Measurements from ENCODE around the gene KMT2D. TPM values are rescaled to one million over a fixed set of nuclear protein-coding genes. Genes with fewer than 3 reads are reported as not detected.
"Not testable (repeated sequence)": the region's sequence is repeated elsewhere in the genome, so short reads cannot be mapped to it uniquely, and the experiment has no call there.

Gene KMT2D
- total and polyA plus RNA-seq, 2 experiments from 2014 or later: 8.2 to 10.3 TPM

DNA sequence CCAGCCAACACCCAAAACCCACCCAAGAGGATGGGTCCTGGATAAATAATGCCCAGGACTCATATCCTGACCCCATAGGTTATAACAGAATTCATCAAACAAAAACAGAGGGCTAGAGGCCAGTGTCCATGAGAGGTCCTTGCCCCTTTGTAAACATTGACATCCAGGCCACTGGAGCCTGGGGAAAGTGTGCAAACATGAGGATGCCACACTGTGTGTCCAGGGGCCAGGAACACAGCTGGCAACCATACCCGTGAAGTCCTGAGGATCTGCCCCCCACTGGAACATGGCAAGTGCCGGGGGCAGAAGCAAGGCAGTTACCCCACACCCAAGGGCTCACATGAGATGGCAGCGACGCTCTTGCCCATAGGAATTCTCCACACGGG is 4.2 kb upstream of the KMT2D start:
- Histone ChIP-seq H3K36me3 (ENCODE audit: low read depth) (no peaks in the 10 kb centered on the region), H3K9me2 (ENCODE audit: insufficient read depth) (no peaks in the 10 kb centered on the region), H3K79me2 (ENCODE audit: insufficient read depth) (peaks cover 21% of the 10 kb centered on the region), H3K4me1 (ENCODE audit: insufficient read depth) (no peaks in the 10 kb centered on the region), H4K20me1 (ENCODE audit: insufficient read depth) (no peaks in the 10 kb centered on the region), H3K9me3 (ENCODE audit: low read depth) (no peaks in the 10 kb centered on the region), H3K27me3 (replicated peaks; ENCODE audit: insufficient read depth) (no peaks in the 10 kb centered on the region), H3K4me2 (ENCODE audit: unreplicated experiment) (no peak overlapping the region), H2AFZ (no peak overlapping the region), H3K4me3 (no peak overlapping the region), H3F3A (ENCODE audit: insufficient read depth) (no peaks in the 10 kb centered on the region), H3K27ac (no peak overlapping the region), H3K9ac (no peak overlapping the region)
- 82 to 85% methylated on average over 5 of the region's 5 CpGs for WGBS, 2 experiments (ENCODE audit: low coverage in 1 of 2, low lambda C conversion rate in 2 of 2, missing lambda C conversion rate in 2 of 2)
- no peak for DNase-seq
- no peak for TF ChIP-seq EZH2 (IDR thresholded peaks at IDR 0.05; ENCODE audit: insufficient read depth, poor library complexity, severe bottlenecking)
- no peak for TF ChIP-seq EZH2phosphoT487 (IDR thresholded peaks at IDR 0.05; ENCODE audit: insufficient read depth, low read depth)
- in situ Hi-C loops (cut with MboI): no loop called here

DNA sequence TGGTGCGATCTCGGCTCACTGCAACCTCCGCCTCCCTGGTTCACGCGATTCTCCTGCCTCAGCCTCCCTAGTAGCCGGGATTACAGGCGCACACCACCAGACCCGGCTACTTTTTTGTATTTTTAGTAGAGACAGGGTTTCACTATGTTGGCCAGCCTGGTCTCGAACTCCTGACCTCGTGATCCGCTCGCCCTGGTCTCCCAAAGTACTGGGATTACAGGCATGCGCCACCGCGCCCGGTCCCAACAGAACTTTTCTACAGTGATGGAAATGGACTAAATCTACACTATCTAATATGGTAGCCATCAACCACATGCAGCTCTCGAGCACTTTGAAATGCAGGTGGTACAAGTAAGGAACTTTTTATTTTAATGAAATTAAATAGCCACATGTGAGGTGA is 1.3 kb upstream of the KMT2D start:
- H3K4me2 ChIP-seq (ENCODE audit: unreplicated experiment); H3K4me3 ChIP-seq; DNase-seq; H3K27ac ChIP-seq; H3K27me3 ChIP-seq (replicated peaks; ENCODE audit: insufficient read depth); H3K9ac ChIP-seq; in situ Hi-C loops (cut with MboI); H4K20me1 ChIP-seq (ENCODE audit: insufficient read depth); H3K36me3 ChIP-seq (ENCODE audit: low read depth); H3K9me2 ChIP-seq (ENCODE audit: insufficient read depth); H3K9me3 ChIP-seq (ENCODE audit: low read depth): not testable (repeated sequence)
- 76 to 80% methylated on average over 17 of the region's 17 CpGs for WGBS, 2 experiments (ENCODE audit: low coverage in 1 of 2, low lambda C conversion rate in 2 of 2, missing lambda C conversion rate in 2 of 2)
- Histone ChIP-seq H3F3A (ENCODE audit: insufficient read depth) (peaks cover 13% of the 10 kb centered on the region; the same call in 1 of the 2 replicates), H2AFZ (peak overlapping the region; percentile 97), H3K79me2 (ENCODE audit: insufficient read depth) (peaks cover 49% of the 10 kb centered on the region), H3K4me1 (ENCODE audit: insufficient read depth) (peaks cover 11% of the 10 kb centered on the region)

DNA sequence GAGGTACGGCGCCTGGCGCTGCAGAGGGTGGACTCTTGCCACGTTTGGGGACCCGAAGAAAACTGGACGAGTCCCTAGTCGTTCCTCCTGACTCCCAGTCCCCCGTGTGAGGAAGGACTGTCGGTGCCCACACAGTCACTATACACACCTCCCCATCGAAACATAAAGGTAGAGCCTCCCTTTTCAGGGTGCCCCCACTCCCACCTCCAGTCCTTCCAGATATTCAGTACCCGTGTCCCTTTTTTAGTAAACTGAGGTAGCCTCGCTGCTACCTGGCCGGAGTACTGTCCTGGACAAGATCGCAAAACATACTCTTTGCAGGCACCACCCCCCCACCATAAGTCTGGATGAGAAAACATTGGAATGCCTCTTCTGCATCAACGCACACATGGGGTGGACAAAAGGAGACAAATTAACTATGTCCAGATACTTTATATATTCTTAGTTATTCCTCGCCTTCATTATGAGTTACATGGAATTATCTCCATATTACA is 610 bp upstream of the KMT2D start:
- Histone ChIP-seq H4K20me1 (ENCODE audit: insufficient read depth) (peaks cover 8% of the 10 kb centered on the region; the same call in 1 of the 2 replicates), H3K27ac (peak overlapping the region; percentile 89), H3K27me3 (replicated peaks; ENCODE audit: insufficient read depth) (no peaks in the 10 kb centered on the region), H3K4me3 (peak overlapping the region; percentile 98), H3K9me2 (ENCODE audit: insufficient read depth) (no peaks in the 10 kb centered on the region), H3K36me3 (ENCODE audit: low read depth) (no peaks in the 10 kb centered on the region), H3F3A (ENCODE audit: insufficient read depth) (peaks cover 20% of the 10 kb centered on the region; the same call in 1 of the 2 replicates), H2AFZ (peak overlapping the region; percentile 97), H3K4me2 (ENCODE audit: unreplicated experiment) (peak overlapping the region; percentile 99), H3K4me1 (ENCODE audit: insufficient read depth) (peaks cover 18% of the 10 kb centered on the region), H3K9ac (peak overlapping the region; percentile 95), H3K79me2 (ENCODE audit: insufficient read depth) (peaks cover 56% of the 10 kb centered on the region), H3K9me3 (ENCODE audit: low read depth) (no peaks in the 10 kb centered on the region)
- 0 to 2% methylated on average over 15 to 16 of the region's 16 CpGs for WGBS, 2 experiments (ENCODE audit: low coverage in 1 of 2, low lambda C conversion rate in 2 of 2, missing lambda C conversion rate in 2 of 2)
- peak; percentile 35 for DNase-seq
- TF ChIP-seq EZH2phosphoT487 (IDR thresholded peaks at IDR 0.05; ENCODE audit: insufficient read depth, low read depth): no peak
- TF ChIP-seq EZH2 (IDR thresholded peaks at IDR 0.05; ENCODE audit: insufficient read depth, poor library complexity, severe bottlenecking): no peak
- in situ Hi-C loops (cut with MboI): no loop called here

DNA sequence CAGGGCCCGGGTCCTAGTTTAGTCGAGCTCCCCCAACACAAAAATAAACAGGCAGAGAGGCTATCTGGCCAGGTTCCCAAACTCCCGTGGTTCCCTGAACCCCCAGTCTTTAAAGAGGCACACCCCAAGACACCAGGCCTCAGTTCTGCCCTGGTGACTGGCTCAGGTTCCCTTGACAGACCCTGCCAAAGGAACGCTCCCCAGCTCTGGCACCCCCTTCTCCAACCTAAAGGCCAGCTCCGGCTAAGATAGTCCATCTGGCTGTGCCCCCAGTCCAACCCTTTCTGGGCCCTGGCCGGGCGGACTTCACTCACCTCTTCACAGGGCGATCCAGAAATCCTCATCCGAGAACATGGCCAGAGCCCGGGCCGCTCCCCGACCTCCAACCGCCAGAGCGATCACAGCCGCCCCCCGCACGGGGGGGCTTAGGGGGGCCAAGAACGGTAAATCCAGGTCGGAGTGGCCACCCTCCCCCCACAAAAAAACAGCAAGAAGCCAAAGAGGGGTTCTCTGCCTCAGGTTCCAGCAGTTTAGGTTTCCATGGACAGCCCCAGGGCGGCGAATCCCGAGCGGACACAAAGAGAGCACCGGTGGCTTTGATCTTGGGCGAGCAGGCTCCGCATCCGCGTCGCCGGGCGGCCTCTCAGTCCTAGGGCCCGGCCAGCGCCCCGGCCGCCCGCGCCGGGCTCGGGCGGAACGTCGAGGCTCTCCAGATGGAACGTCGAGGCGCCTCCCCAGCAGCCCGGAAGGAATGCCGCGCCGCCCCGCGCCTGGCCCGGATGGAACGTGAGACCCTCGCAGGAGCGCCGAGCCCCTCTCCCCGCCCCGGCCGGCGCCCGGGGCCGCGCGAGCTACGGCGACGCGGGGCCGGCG is 1.1 kb downstream of the KMT2D start:
- no peaks in the 10 kb centered on the region for H3K9me2 ChIP-seq (ENCODE audit: insufficient read depth)
- peak overlapping the region; percentile 99 for H3K4me2 ChIP-seq (ENCODE audit: unreplicated experiment)
- H3K36me3 ChIP-seq (ENCODE audit: low read depth): no peaks in the 10 kb centered on the region
- peak overlapping the region; percentile 98 for H3K4me3 ChIP-seq
- H4K20me1 ChIP-seq (ENCODE audit: insufficient read depth): peaks cover 23% of the 10 kb centered on the region
- in situ Hi-C loops (cut with MboI): no loop called here
- H3F3A ChIP-seq (ENCODE audit: insufficient read depth): peaks cover 20% of the 10 kb centered on the region; the same call in 1 of the 2 replicates
- peak overlapping the region; percentile 97 for H2AFZ ChIP-seq
- peaks cover 28% of the 10 kb centered on the region for H3K4me1 ChIP-seq (ENCODE audit: insufficient read depth)
- no peak for TF ChIP-seq EZH2phosphoT487 (IDR thresholded peaks at IDR 0.05; ENCODE audit: insufficient read depth, low read depth)
- no peak for TF ChIP-seq EZH2 (IDR thresholded peaks at IDR 0.05; ENCODE audit: insufficient read depth, poor library complexity, severe bottlenecking)
- H3K27me3 ChIP-seq (replicated peaks; ENCODE audit: insufficient read depth): no peaks in the 10 kb centered on the region
- H3K9me3 ChIP-seq (ENCODE audit: low read depth): no peaks in the 10 kb centered on the region
- peak overlapping the region; percentile 89 for H3K27ac ChIP-seq
- 1% methylated on average over 47 to 69 of the region's 70 CpGs for WGBS, 2 experiments (ENCODE audit: low coverage in 1 of 2, low lambda C conversion rate in 2 of 2, missing lambda C conversion rate in 2 of 2)
- peak overlapping the region; percentile 95 for H3K9ac ChIP-seq
- DNase-seq: peak; percentile 73
- H3K79me2 ChIP-seq (ENCODE audit: insufficient read depth): peaks cover 73% of the 10 kb centered on the region

All from GM23248 (cell line).